WTC11 (cell line): ENCODE measurements around the gene PHAX. TPM values are rescaled to one million over a fixed set of nuclear protein-coding genes. Genes with fewer than 3 reads are reported as not detected.

Source experiments
- ATAC-seq: fragments of 200-7000 bp; cut with Tn5 transposase; 2 replicates; pipeline ENCODE4 v1.10.0; 2021; ENCODE audit warnings: mild to moderate bottlenecking, moderate library complexity
- CTCF ChIA-PET: fragments of 300-600 bp; sonication (Branson Sonifier 250); formaldehyde crosslinking; loops from one replicate; lab custom pipeline; 2021; ENCODE audit warnings: antibody characterized with exemption; lab: Charles Lee
- POLR2A ChIA-PET: fragments of 350-600 bp; sonication (Branson Sonifier 250); formaldehyde crosslinking; loops from one replicate; lab custom pipeline; 2021; ENCODE audit warnings: antibody characterized with exemption; lab: Charles Lee
- DNase-seq: peaks from one replicate; pipeline ENCODE4 v3.0.0; 2021; ENCODE audit warnings: low spot score
- H3K27ac Mint-ChIP-seq: 2 replicates; pipeline ENCODE4 v1.8.0; 2021; ENCODE audit warnings: mixed read lengths
- H3K27me3 Mint-ChIP-seq: 2 replicates; pipeline ENCODE4 v1.8.0; 2021; ENCODE audit warnings: low read depth, mild to moderate bottlenecking, moderate library complexity, mixed read lengths
- H3K36me3 Mint-ChIP-seq: 2 replicates; pipeline ENCODE4 v1.8.0; 2021; ENCODE audit warnings: mixed read lengths
- H3K4me1 Mint-ChIP-seq: 2 replicates; pipeline ENCODE4 v1.8.0; 2022; ENCODE audit warnings: mixed read lengths
- H3K4me3 Mint-ChIP-seq: 2 replicates; pipeline ENCODE4 v1.8.0; 2021; ENCODE audit warnings: mild to moderate bottlenecking, moderate library complexity, mixed read lengths
- H3K9me3 Mint-ChIP-seq: 2 replicates; pipeline ENCODE4 v1.8.0; 2021; ENCODE audit warnings: mixed read lengths
- ATF1 ChIP-seq: sonication (generic); formaldehyde crosslinking; IDR thresholded peaks from 2 replicates; pipeline ENCODE4 v1.8.1; 2023; ENCODE audit warnings: mild to moderate bottlenecking, moderate library complexity, missing genetic modification reagents
- ATF3 ChIP-seq: sonication (generic); formaldehyde crosslinking; conservative IDR thresholded peaks from 2 replicates; pipeline ENCODE4 v1.8.1; 2022; ENCODE audit warnings: mild to moderate bottlenecking, missing genetic modification reagents
- CBFB ChIP-seq: sonication (generic); formaldehyde crosslinking; IDR thresholded peaks from 2 replicates; pipeline ENCODE4 v1.8.1; 2022; ENCODE audit warnings: mild to moderate bottlenecking, low read depth, missing genetic modification reagents
- ELF4 ChIP-seq: sonication (generic); formaldehyde crosslinking; IDR thresholded peaks from 2 replicates; pipeline ENCODE4 v1.8.1; 2022; ENCODE audit warnings: low read depth, mild to moderate bottlenecking, moderate library complexity, missing genetic modification reagents
- EMX1 ChIP-seq: fragments of 250-450 bp; sonication (Bioruptor Pico); IDR thresholded peaks from 2 replicates; pipeline ENCODE4 v1.8.0; 2021; ENCODE audit warnings: mild to moderate bottlenecking
- FOXP4 ChIP-seq: sonication (generic); formaldehyde crosslinking; IDR thresholded peaks from 2 replicates; pipeline ENCODE4 v1.8.0; 2022; ENCODE audit warnings: mild to moderate bottlenecking, missing genetic modification reagents
- IRF2 ChIP-seq: sonication (generic); formaldehyde crosslinking; IDR thresholded peaks from 2 replicates; pipeline ENCODE4 v1.8.0; 2022; ENCODE audit warnings: low read depth, missing genetic modification reagents, borderline replicate concordance
- MAX ChIP-seq: sonication (generic); formaldehyde crosslinking; IDR thresholded peaks from 2 replicates; pipeline ENCODE4 v1.8.0; 2022; ENCODE audit warnings: mild to moderate bottlenecking, missing genetic modification reagents
- MLX ChIP-seq: sonication (generic); formaldehyde crosslinking; IDR thresholded peaks from 2 replicates; pipeline ENCODE4 v1.8.1; 2023; ENCODE audit warnings: mild to moderate bottlenecking, missing genetic modification reagents, moderate library complexity
- MXD4 ChIP-seq: fragments of 250-450 bp; sonication (Bioruptor Pico); IDR thresholded peaks from 2 replicates; pipeline ENCODE4 v1.8.0; 2021; ENCODE audit warnings: mild to moderate bottlenecking, moderate library complexity, borderline replicate concordance
- NFE2L1 ChIP-seq: sonication (generic); formaldehyde crosslinking; IDR thresholded peaks from 2 replicates; pipeline ENCODE4 v1.8.1; 2023; ENCODE audit warnings: missing genetic modification reagents
- NR2C2 ChIP-seq: sonication (generic); formaldehyde crosslinking; IDR thresholded peaks from 2 replicates; pipeline ENCODE4 v1.8.0; 2022; ENCODE audit warnings: mild to moderate bottlenecking, missing genetic modification reagents
- NR3C1 ChIP-seq: sonication (generic); formaldehyde crosslinking; conservative IDR thresholded peaks from 2 replicates; pipeline ENCODE4 v1.8.1; 2023; ENCODE audit warnings: low read depth, mild to moderate bottlenecking, missing genetic modification reagents
- PRRX2 ChIP-seq: fragments of 250-450 bp; sonication (Bioruptor Pico); IDR thresholded peaks from 2 replicates; pipeline ENCODE4 v1.8.0; 2021; ENCODE audit warnings: mild to moderate bottlenecking
- RORB ChIP-seq: fragments of 250-450 bp; sonication (Bioruptor Pico); IDR thresholded peaks from 2 replicates; pipeline ENCODE4 v1.9.0; 2021; ENCODE audit warnings: mild to moderate bottlenecking
- SMAD3 ChIP-seq: sonication (generic); formaldehyde crosslinking; IDR thresholded peaks from 2 replicates; pipeline ENCODE4 v1.8.0; 2022; ENCODE audit warnings: missing genetic modification reagents, mild to moderate bottlenecking, borderline replicate concordance
- SMAD4 ChIP-seq: sonication (generic); formaldehyde crosslinking; IDR thresholded peaks from 2 replicates; pipeline ENCODE4 v1.8.0; 2022; ENCODE audit warnings: mild to moderate bottlenecking, missing genetic modification reagents
- SP1 ChIP-seq: sonication (generic); formaldehyde crosslinking; conservative IDR thresholded peaks from 2 replicates; pipeline ENCODE4 v1.8.1; 2022; ENCODE audit warnings: missing genetic modification reagents
- TP53 ChIP-seq: sonication (generic); formaldehyde crosslinking; IDR thresholded peaks from 2 replicates; pipeline ENCODE4 v1.8.1; 2023; ENCODE audit warnings: mild to moderate bottlenecking, missing genetic modification reagents
- ZNF219 ChIP-seq: sonication (generic); formaldehyde crosslinking; IDR thresholded peaks from 2 replicates; pipeline ENCODE4 v1.8.0; 2023; ENCODE audit warnings: missing genetic modification reagents, mild to moderate bottlenecking, borderline replicate concordance
- ZNF671 ChIP-seq: fragments of 250-450 bp; sonication (Bioruptor Pico); IDR thresholded peaks from 2 replicates; pipeline ENCODE4 v1.8.0; 2021; ENCODE audit warnings: mild to moderate bottlenecking
- total RNA-seq: library from RNA; stranded (reverse); gene quantifications from 3 replicates; pipeline ENCODE4 v1.2.3, GENCODE V29; 2021
- TF ChIP-seq, protein P1 (sequence below): fragments of 250-450 bp; sonication (Bioruptor Pico); IDR thresholded peaks from 2 replicates; pipeline ENCODE4 v1.9.0; 2021; ENCODE audit warnings: mild to moderate bottlenecking
- TF ChIP-seq, protein P2 (sequence below): sonication (generic); formaldehyde crosslinking; IDR thresholded peaks from 2 replicates; pipeline ENCODE4 v1.8.1; 2022; ENCODE audit warnings: low read depth, mild to moderate bottlenecking, moderate library complexity, missing genetic modification reagents, borderline replicate concordance
- TF ChIP-seq, protein P3 (sequence below): sonication (generic); formaldehyde crosslinking; IDR thresholded peaks from 2 replicates; pipeline ENCODE4 v1.8.0; 2023; ENCODE audit warnings: mild to moderate bottlenecking, missing genetic modification reagents

Gene PHAX
- total RNA-seq, 1 experiment from 2014 or later = 58.2 TPM

GRCh38 chr5:126577415-126577814 lies 23.3 kb upstream of the PHAX start:
- Mint-ChIP-seq H3K9me3 (no peaks in the 10 kb centered on the region), H3K4me1 (no peaks in the 10 kb centered on the region), H3K27me3 (no peaks in the 10 kb centered on the region), H3K36me3 (peaks cover 69% of the 10 kb centered on the region), H3K27ac (no peak overlapping the region), H3K4me3 (no peak overlapping the region)
- ChIA-PET POLR2A (no interaction called here), CTCF (interaction anchor here (0.6 kb wide), 1 partner anchor 26 kb away, joined by 6 read pairs; no protein-coding TSS in a partner anchor)
- no peak for ATAC-seq
- TF ChIP-seq TP53 (CRISPR knock-in tag) = no peak
- TF ChIP-seq CBFB = no peak
- no peak for TF ChIP-seq ATF1 (CRISPR knock-in tag)
- no peak for TF ChIP-seq EMX1
- no peak for TF ChIP-seq NFE2L1 (CRISPR knock-in tag)
- TF ChIP-seq, protein P1, sequence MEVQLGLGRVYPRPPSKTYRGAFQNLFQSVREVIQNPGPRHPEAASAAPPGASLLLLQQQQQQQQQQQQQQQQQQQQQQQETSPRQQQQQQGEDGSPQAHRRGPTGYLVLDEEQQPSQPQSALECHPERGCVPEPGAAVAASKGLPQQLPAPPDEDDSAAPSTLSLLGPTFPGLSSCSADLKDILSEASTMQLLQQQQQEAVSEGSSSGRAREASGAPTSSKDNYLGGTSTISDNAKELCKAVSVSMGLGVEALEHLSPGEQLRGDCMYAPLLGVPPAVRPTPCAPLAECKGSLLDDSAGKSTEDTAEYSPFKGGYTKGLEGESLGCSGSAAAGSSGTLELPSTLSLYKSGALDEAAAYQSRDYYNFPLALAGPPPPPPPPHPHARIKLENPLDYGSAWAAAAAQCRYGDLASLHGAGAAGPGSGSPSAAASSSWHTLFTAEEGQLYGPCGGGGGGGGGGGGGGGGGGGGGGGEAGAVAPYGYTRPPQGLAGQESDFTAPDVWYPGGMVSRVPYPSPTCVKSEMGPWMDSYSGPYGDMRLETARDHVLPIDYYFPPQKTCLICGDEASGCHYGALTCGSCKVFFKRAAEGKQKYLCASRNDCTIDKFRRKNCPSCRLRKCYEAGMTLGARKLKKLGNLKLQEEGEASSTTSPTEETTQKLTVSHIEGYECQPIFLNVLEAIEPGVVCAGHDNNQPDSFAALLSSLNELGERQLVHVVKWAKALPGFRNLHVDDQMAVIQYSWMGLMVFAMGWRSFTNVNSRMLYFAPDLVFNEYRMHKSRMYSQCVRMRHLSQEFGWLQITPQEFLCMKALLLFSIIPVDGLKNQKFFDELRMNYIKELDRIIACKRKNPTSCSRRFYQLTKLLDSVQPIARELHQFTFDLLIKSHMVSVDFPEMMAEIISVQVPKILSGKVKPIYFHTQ (CRISPR knock-in tag) = no peak
- TF ChIP-seq NR3C1 = no peak
- TF ChIP-seq IRF2 (CRISPR knock-in tag) = no peak
- TF ChIP-seq, protein P2, sequence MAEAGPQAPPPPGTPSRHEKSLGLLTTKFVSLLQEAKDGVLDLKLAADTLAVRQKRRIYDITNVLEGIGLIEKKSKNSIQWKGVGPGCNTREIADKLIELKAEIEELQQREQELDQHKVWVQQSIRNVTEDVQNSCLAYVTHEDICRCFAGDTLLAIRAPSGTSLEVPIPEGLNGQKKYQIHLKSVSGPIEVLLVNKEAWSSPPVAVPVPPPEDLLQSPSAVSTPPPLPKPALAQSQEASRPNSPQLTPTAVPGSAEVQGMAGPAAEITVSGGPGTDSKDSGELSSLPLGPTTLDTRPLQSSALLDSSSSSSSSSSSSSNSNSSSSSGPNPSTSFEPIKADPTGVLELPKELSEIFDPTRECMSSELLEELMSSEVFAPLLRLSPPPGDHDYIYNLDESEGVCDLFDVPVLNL (CRISPR knock-in tag) = no peak
- DNase-seq = no peak

DNA sequence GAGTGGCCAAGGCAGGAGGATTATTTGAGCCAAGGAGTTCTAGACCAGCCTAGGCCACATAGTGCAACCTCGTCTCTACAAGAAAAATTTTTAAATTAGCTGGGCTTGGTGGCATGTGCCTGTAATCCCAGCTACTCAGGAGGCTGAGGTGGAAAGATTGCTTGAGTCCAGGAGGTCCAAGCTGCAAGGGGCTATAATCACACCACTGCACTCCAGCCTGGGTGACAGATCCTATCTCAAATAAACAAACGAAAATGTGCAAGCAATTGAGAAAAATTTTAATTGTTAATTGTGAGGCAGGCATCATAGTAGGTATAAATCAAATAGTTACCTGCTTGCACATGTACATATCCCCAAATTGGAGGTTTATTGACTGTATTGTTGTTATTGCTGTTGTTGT lies 21.0 kb upstream of the PHAX start:
- POLR2A ChIA-PET = no interaction called here
- H3K27me3 Mint-ChIP-seq = no peaks in the 10 kb centered on the region
- TF ChIP-seq ELF4 (CRISPR knock-in tag) = no peak
- TF ChIP-seq ATF3 (CRISPR knock-in tag) = no peak
- TF ChIP-seq, all 79 proteins: peak for 0
- no peak for ATAC-seq
- Mint-ChIP-seq H3K4me1 (no peaks in the 10 kb centered on the region), H3K9me3 (no peaks in the 10 kb centered on the region), H3K4me3 (no peak overlapping the region), H3K36me3 (peaks cover 76% of the 10 kb centered on the region), H3K27ac (no peak overlapping the region)
- DNase-seq = no peak
- CTCF ChIA-PET = no interaction called here

DNA sequence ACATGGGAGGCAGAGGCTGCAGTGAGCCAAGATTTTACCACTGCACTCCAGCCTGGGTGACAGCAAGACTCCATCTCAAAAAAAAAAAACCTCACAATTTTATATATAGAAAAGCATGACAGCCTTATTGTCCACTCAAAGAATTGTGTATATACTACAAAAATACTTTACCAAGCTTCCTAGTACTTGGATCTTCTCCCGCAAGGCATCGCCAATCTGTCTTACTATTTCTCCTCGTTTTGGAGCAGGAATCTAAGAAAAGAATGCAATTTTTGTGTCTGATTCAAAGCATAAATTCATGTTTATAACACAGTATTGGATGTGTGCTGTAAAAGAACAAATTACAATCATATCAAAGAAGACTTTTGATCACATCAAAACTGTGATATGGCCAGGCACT lies 17.0 kb upstream of the PHAX start:
- H3K4me1 Mint-ChIP-seq = no peaks in the 10 kb centered on the region
- no peaks in the 10 kb centered on the region for H3K27me3 Mint-ChIP-seq
- DNase-seq = no peak
- ATAC-seq = no peak
- H3K36me3 Mint-ChIP-seq = peaks cover 76% of the 10 kb centered on the region
- no peak overlapping the region for H3K27ac Mint-ChIP-seq
- no peak overlapping the region for H3K4me3 Mint-ChIP-seq
- ChIA-PET CTCF (no interaction called here), POLR2A (no interaction called here)
- H3K9me3 Mint-ChIP-seq = no peaks in the 10 kb centered on the region
- no peak for TF ChIP-seq SMAD3 (CRISPR knock-in tag)
- TF ChIP-seq SP1 (CRISPR knock-in tag) = no peak
- TF ChIP-seq MAX (CRISPR knock-in tag) = no peak
- TF ChIP-seq CBFB = no peak
- no peak for TF ChIP-seq ZNF219 (CRISPR knock-in tag)
- TF ChIP-seq, protein P3, sequence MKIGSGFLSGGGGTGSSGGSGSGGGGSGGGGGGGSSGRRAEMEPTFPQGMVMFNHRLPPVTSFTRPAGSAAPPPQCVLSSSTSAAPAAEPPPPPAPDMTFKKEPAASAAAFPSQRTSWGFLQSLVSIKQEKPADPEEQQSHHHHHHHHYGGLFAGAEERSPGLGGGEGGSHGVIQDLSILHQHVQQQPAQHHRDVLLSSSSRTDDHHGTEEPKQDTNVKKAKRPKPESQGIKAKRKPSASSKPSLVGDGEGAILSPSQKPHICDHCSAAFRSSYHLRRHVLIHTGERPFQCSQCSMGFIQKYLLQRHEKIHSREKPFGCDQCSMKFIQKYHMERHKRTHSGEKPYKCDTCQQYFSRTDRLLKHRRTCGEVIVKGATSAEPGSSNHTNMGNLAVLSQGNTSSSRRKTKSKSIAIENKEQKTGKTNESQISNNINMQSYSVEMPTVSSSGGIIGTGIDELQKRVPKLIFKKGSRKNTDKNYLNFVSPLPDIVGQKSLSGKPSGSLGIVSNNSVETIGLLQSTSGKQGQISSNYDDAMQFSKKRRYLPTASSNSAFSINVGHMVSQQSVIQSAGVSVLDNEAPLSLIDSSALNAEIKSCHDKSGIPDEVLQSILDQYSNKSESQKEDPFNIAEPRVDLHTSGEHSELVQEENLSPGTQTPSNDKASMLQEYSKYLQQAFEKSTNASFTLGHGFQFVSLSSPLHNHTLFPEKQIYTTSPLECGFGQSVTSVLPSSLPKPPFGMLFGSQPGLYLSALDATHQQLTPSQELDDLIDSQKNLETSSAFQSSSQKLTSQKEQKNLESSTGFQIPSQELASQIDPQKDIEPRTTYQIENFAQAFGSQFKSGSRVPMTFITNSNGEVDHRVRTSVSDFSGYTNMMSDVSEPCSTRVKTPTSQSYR (CRISPR knock-in tag) = no peak
- no peak for TF ChIP-seq RORB (CRISPR knock-in tag)
- no peak for TF ChIP-seq PRRX2
- no peak for TF ChIP-seq ZNF671
- TF ChIP-seq MXD4 (CRISPR knock-in tag) = no peak
- TF ChIP-seq MLX (CRISPR knock-in tag) = no peak
- no peak for TF ChIP-seq FOXP4 (CRISPR knock-in tag)
- TF ChIP-seq NR2C2 (CRISPR knock-in tag) = no peak
- no peak for TF ChIP-seq SMAD4 (CRISPR knock-in tag)
